IMR-90 (cell line): Measurements from ENCODE around the gene SLC8A1. TPM values are rescaled to one million over a fixed set of nuclear protein-coding genes. Genes with fewer than 3 reads are reported as not detected.

Experiments
- ATAC-seq: fragments of 200-7000 bp; cut with Tn5 transposase; 2 replicates; pipeline ENCODE4 v1.9.1; 2020; ENCODE audit warnings: low read depth, mild to moderate bottlenecking, moderate library complexity
- BruUV-seq: library from RNA; stranded (reverse); fragments of 400-500 nt; replicated peaks from 2 replicates; lab custom pipeline; 2021; lab: Mats Ljungman, UMichigan
- CTCF ChIA-PET: fragments of 300-600 bp; formaldehyde crosslinking; extraction: SDS; loops from one replicate; lab custom pipeline; 2021; ENCODE audit warnings: antibody characterized with exemption; lab: Yijun Ruan, JAX
- POLR2A ChIA-PET: fragments of 300-600 bp; sonication (Branson Sonifier 250); formaldehyde crosslinking; loops from one replicate; lab custom pipeline; 2022; ENCODE audit warnings: antibody characterized with exemption; ENCODE audit not compliant: unreplicated experiment; lab: Charles Lee
- DNase-seq: peaks from one replicate; pipeline ENCODE4 v3.0.0; 2013
- H2AFZ ChIP-seq: replicated peaks from 2 replicates; pipeline ENCODE3; 2013; ENCODE audit warnings: low read length, mild to moderate bottlenecking; ENCODE audit not compliant: poor library complexity
- H2AK5ac ChIP-seq: 2 replicates; pipeline ENCODE4 v1.6.1; 2013; ENCODE audit warnings: low read depth, low read length, inconsistent platforms
- H2AK9ac ChIP-seq: replicated peaks from 2 replicates; pipeline ENCODE3; 2013; ENCODE audit warnings: mild to moderate bottlenecking, low read depth, low read length, moderate library complexity; ENCODE audit not compliant: poor library complexity
- H2BK120ac ChIP-seq: 2 replicates; pipeline ENCODE4 v1.6.1; 2013; ENCODE audit warnings: low read depth, low read length, inconsistent platforms
- H2BK15ac ChIP-seq: 3 replicates; pipeline ENCODE4 v1.6.1; 2013; ENCODE audit warnings: low read depth, low read length, inconsistent platforms
- H2BK20ac ChIP-seq: 2 replicates; pipeline ENCODE4 v1.6.1; 2013; ENCODE audit warnings: low read depth, mild to moderate bottlenecking, inconsistent platforms, low read length, moderate library complexity
- H2BK5ac ChIP-seq: 2 replicates; pipeline ENCODE4 v1.6.1; 2013; ENCODE audit warnings: mild to moderate bottlenecking, low read depth, low read length, inconsistent platforms; ENCODE audit not compliant: poor library complexity, severe bottlenecking
- H3K14ac ChIP-seq: replicated peaks from 2 replicates; pipeline ENCODE4 v1.6.1; 2013; ENCODE audit warnings: low read depth, low read length, inconsistent platforms
- H3K18ac ChIP-seq: 2 replicates; pipeline ENCODE4 v1.6.1; 2013; ENCODE audit warnings: low read depth, low read length, control low read depth
- H3K23ac ChIP-seq: 2 replicates; pipeline ENCODE4 v1.6.1; 2013; ENCODE audit warnings: low read depth, low read length, inconsistent platforms
- H3K27ac ChIP-seq: 2 replicates; pipeline ENCODE4 v1.5.1; 2013; ENCODE audit warnings: mild to moderate bottlenecking, control low read depth, low read length; ENCODE audit not compliant: insufficient read depth
- H3K27me3 ChIP-seq: 2 replicates; pipeline ENCODE4 v1.6.1; 2013; ENCODE audit warnings: low read length; ENCODE audit not compliant: control insufficient read depth, insufficient read depth
- H3K36me3 ChIP-seq: 2 replicates; pipeline ENCODE4 v1.6.1; 2013; ENCODE audit warnings: low read length, mixed read lengths; ENCODE audit not compliant: control insufficient read depth, insufficient read depth
- H3K4ac ChIP-seq: 2 replicates; pipeline ENCODE4 v1.6.1; 2013; ENCODE audit warnings: low read depth, low read length, inconsistent platforms
- H3K4me1 ChIP-seq: 2 replicates; pipeline ENCODE4 v1.6.1; 2013; ENCODE audit warnings: low read length, mixed read lengths; ENCODE audit not compliant: control insufficient read depth, insufficient read depth
- H3K4me2 ChIP-seq: 2 replicates; pipeline ENCODE4 v1.6.1; 2013; ENCODE audit warnings: low read depth, mild to moderate bottlenecking, control low read depth, low read length, moderate library complexity
- H3K4me3 ChIP-seq: 2 replicates; pipeline ENCODE4 v1.5.1; 2013; ENCODE audit warnings: low read depth, mild to moderate bottlenecking, control low read depth, low read length, moderate library complexity; ENCODE audit not compliant: insufficient read depth
- H3K56ac ChIP-seq: 2 replicates; pipeline ENCODE4 v1.6.1; 2013; ENCODE audit warnings: low read length, inconsistent platforms; ENCODE audit not compliant: insufficient read depth; ENCODE audit errors: extremely low read depth
- H3K79me1 ChIP-seq, 2 experiments: 2 replicates each; pipeline ENCODE4 v1.6.1; 2013; ENCODE audit warnings: low read length in 2 of 2, inconsistent platforms in 1 of 2, low read depth in 1 of 2
- H3K9ac ChIP-seq: 2 replicates; pipeline ENCODE4 v1.6.1; 2013; ENCODE audit warnings: low read depth, low read length, control low read depth
- H3K9me1 ChIP-seq: 2 replicates; pipeline ENCODE4 v1.6.1; 2013; ENCODE audit warnings: low read length, inconsistent platforms; ENCODE audit not compliant: insufficient read depth
- H3K9me3 ChIP-seq: 2 replicates; pipeline ENCODE4 v1.6.1; 2013; ENCODE audit warnings: low read length; ENCODE audit not compliant: control insufficient read depth, insufficient read depth
- H4K20me1 ChIP-seq: 2 replicates; pipeline ENCODE4 v1.6.1; 2013; ENCODE audit warnings: low read length, inconsistent platforms; ENCODE audit not compliant: insufficient read depth
- H4K5ac ChIP-seq: 2 replicates; pipeline ENCODE4 v1.6.1; 2013; ENCODE audit warnings: mild to moderate bottlenecking, low read depth, low read length, control low read depth
- H4K8ac ChIP-seq, 2 experiments: 2 replicates each; pipeline ENCODE4 v1.6.1; 2013; ENCODE audit warnings: low read depth in 2 of 2, low read length in 2 of 2, control low read depth in 1 of 2, inconsistent platforms in 1 of 2
- H4K91ac ChIP-seq: 2 replicates; pipeline ENCODE4 v1.6.1; 2013; ENCODE audit warnings: low read depth, low read length, inconsistent platforms; ENCODE audit not compliant: insufficient read depth
- FOS ChIP-seq: fragments of 150-350 bp; IDR thresholded peaks from 2 replicates; pipeline ENCODE4 v1.6.1; 2016; ENCODE audit warnings: low read depth, low read length
- WGBS, 2 experiments: methylation state at CpG; one replicate each; pipeline versions ENCODE4 v1.1.5 to v1.1.7; 2013; ENCODE audit warnings: missing lambda C conversion rate in 2 of 2; ENCODE audit not compliant: insufficient read length in 1 of 2; ENCODE audit errors: extremely low coverage in 2 of 2; 5-methylcytosine and 5-hydroxymethylcytosine counted together
- dilution Hi-C: fragments of 300-500 bp; cut with HindIII; formaldehyde crosslinking; loops from one replicate; pipeline ENCODE4 v1.14.3; 2018; ENCODE audit warnings: low sequenced_read_pairs; ENCODE audit not compliant: unreplicated experiment
- in situ Hi-C: fragments of 300-500 bp; cut with MboI; formaldehyde crosslinking; loops from 3 replicates; pipeline ENCODE4 v1.14.3; 2019; ENCODE audit warnings: low sequenced_read_pairs, inconsistent platforms, mixed read lengths
- intact Hi-C: fragments of 100-400 bp; cut with micrococcal nuclease; formaldehyde crosslinking; loops from 2 replicates; pipeline ENCODE4 v1.10.0; 2022
- polyA plus RNA-seq, 3 experiments: library from polyadenylated mRNA; depleted of rRNA; stranded (reverse); fragments of >200 nt; gene quantifications; 2 replicates each; pipeline ENCODE4 v1.2.3, GENCODE V29; 2012; ENCODE audit warnings: low replicate concordance in 1 of 3
- total RNA-seq: library from RNA; depleted of rRNA; stranded (reverse); fragments of >200 nt; gene quantifications from 2 replicates; pipeline ENCODE4 v1.2.3, GENCODE V29; 2012
- TF ChIP-seq, protein P1 (sequence below): fragments of 150-350 bp; IDR thresholded peaks from 2 replicates; pipeline ENCODE4 v1.6.1; 2016; ENCODE audit warnings: low read depth, mild to moderate bottlenecking, low read length, moderate library complexity, borderline replicate concordance

The SLC8A1 gene
- total and polyA plus RNA-seq, 2 of the 4 experiments (the other 2 are of a cell fraction), result 7.7 to 57.0 TPM

DNA sequence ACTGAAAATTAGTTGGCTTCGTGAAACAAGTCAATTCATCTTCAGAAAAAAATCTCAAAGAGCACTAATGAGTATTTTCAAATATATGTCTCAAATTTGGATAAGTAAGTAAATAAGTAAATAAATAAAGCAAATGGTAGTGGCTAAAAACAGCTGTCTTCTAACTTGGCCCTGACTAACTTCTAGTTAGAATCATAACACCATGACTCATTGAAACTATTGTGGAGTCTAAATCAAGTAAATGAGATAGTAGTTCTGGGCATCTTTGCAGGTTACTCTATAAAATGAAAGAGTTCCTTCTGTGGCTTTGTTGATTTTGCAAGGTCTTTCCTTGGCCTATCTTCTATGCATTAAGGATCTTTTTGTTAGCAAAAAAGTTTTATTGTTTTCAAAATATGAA lies 110.7 kb downstream of the SLC8A1 start:
- H3K4me2 ChIP-seq, result no peak overlapping the region
- H3K9ac ChIP-seq, result no peak overlapping the region
- no peak overlapping the region for H3K23ac ChIP-seq
- intact Hi-C loops, result no loop called here
- BruUV-seq, result no TSS peak
- dilution Hi-C loops, result no loop called here
- no peak overlapping the region for H3K14ac ChIP-seq
- no peak overlapping the region for H4K91ac ChIP-seq
- peaks cover 16 to 24% of the 10 kb centered on the region in 2 experiments for H3K79me1 ChIP-seq
- H3K56ac ChIP-seq, result no peak overlapping the region
- no CpG with 5 or more reads among the region's 1 CpG for WGBS, 2 experiments
- peaks cover 2% of the 10 kb centered on the region; the same call in 1 of the 2 replicates for H3K9me1 ChIP-seq
- H2BK5ac ChIP-seq, result no peak overlapping the region
- no peak overlapping the region for H3K4ac ChIP-seq
- H3K18ac ChIP-seq, result peak overlapping the region; percentile 66; the same call in 1 of the 2 replicates
- H3K36me3 ChIP-seq, result no peaks in the 10 kb centered on the region
- H3K9me3 ChIP-seq, result no peaks in the 10 kb centered on the region
- no peaks in the 10 kb centered on the region for H3K27me3 ChIP-seq
- H2BK15ac ChIP-seq, result no peak overlapping the region
- peak; percentile 48; the same call in 1 of the 2 replicates for ATAC-seq
- peaks cover 11% of the 10 kb centered on the region for H3K4me1 ChIP-seq
- in situ Hi-C loops, result no loop called here
- no peaks in the 10 kb centered on the region for H4K20me1 ChIP-seq
- CTCF ChIA-PET, result no interaction called here
- H4K8ac ChIP-seq, result no peak overlapping the region; a peak in 1 of 4 replicates
- H2AK5ac ChIP-seq, result no peak overlapping the region
- H2AK9ac ChIP-seq, result no peak overlapping the region
- no peak overlapping the region for H4K5ac ChIP-seq
- no peak overlapping the region for H2AFZ ChIP-seq
- peak; percentile 59 for DNase-seq
- H2BK120ac ChIP-seq, result no peak overlapping the region
- H3K27ac ChIP-seq, result no peak overlapping the region
- POLR2A ChIA-PET, result no interaction called here
- no peak overlapping the region for H3K4me3 ChIP-seq
- peak; percentile 30; the same call in 1 of the 2 replicates for TF ChIP-seq FOS
- TF ChIP-seq, protein P1, sequence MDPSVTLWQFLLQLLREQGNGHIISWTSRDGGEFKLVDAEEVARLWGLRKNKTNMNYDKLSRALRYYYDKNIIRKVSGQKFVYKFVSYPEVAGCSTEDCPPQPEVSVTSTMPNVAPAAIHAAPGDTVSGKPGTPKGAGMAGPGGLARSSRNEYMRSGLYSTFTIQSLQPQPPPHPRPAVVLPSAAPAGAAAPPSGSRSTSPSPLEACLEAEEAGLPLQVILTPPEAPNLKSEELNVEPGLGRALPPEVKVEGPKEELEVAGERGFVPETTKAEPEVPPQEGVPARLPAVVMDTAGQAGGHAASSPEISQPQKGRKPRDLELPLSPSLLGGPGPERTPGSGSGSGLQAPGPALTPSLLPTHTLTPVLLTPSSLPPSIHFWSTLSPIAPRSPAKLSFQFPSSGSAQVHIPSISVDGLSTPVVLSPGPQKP, result no peak
- no peak overlapping the region for H2BK20ac ChIP-seq
